Measurements from ENCODE around the gene GALNT3.

DNA sequence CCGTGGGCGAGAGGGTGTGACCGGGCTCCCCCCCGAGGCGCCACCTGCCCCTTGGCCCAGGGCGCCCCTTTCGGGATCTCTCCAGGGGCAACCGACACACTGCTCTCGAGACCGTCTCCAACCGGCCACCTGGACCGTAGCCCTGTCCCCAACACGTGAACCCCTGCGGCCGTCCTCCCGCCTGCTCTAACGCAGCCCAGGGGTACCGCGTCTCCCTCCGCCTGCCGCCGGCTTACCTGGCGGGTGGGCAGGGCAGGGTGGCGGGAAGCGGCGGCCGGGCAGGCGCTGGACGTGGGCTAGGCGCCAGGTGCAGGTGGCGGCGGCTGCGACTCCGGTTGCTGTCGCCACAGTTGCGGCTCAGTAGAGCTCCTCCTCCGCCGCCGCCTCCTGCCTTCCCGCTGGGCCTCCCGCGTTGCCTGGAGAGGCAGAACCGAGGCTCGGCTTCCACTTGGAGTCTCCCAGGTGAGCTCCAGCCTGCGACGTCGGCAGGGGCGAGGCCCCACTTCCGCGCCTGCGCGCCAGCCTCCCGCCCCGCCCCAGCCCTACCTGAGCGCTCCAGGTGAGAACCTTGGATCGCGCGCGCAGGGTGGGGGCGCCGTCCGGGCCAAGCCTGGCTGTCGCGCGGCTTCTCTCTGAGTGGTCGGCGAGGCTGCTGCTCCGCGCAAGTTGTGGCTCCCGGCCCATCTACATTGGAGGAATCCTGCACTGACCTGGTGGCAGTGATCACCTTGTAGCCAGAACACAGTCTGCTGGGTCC lies at the start of gene GALNT3:
- TF ChIP-seq, protein P1, sequence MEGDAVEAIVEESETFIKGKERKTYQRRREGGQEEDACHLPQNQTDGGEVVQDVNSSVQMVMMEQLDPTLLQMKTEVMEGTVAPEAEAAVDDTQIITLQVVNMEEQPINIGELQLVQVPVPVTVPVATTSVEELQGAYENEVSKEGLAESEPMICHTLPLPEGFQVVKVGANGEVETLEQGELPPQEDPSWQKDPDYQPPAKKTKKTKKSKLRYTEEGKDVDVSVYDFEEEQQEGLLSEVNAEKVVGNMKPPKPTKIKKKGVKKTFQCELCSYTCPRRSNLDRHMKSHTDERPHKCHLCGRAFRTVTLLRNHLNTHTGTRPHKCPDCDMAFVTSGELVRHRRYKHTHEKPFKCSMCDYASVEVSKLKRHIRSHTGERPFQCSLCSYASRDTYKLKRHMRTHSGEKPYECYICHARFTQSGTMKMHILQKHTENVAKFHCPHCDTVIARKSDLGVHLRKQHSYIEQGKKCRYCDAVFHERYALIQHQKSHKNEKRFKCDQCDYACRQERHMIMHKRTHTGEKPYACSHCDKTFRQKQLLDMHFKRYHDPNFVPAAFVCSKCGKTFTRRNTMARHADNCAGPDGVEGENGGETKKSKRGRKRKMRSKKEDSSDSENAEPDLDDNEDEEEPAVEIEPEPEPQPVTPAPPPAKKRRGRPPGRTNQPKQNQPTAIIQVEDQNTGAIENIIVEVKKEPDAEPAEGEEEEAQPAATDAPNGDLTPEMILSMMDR (conservative IDR thresholded peaks at IDR 0.05 in 1 of 2, IDR thresholded peaks at IDR 0.05 in 1 of 2; ENCODE audit: low read depth in 1 of 2, low read length in 2 of 2): no peak
- TF ChIP-seq EZH2 (IDR thresholded peaks at IDR 0.05; ENCODE audit: low read length, missing control alignments): no peak
